IMR-90 (cell line): ENCODE results near the gene DELE1. TPM values are rescaled to one million over a fixed set of nuclear protein-coding genes. Genes with fewer than 3 reads are reported as not detected.

Source experiments
- ATAC-seq: fragments of 200-7000 bp; cut with Tn5 transposase; 2 replicates; pipeline ENCODE4 v1.9.1; 2020; ENCODE audit warnings: low read depth, mild to moderate bottlenecking, moderate library complexity
- BruUV-seq: library from RNA; stranded (reverse); fragments of 400-500 nt; replicated peaks from 2 replicates; lab custom pipeline; 2021; lab: Mats Ljungman, UMichigan
- CTCF ChIA-PET: fragments of 300-600 bp; formaldehyde crosslinking; extraction: SDS; loops from one replicate; lab custom pipeline; 2021; ENCODE audit warnings: antibody characterized with exemption; lab: Yijun Ruan, JAX
- POLR2A ChIA-PET: fragments of 300-600 bp; sonication (Branson Sonifier 250); formaldehyde crosslinking; loops from one replicate; lab custom pipeline; 2022; ENCODE audit warnings: antibody characterized with exemption; ENCODE audit not compliant: unreplicated experiment; lab: Charles Lee
- DNase-seq: peaks from one replicate; pipeline ENCODE4 v3.0.0; 2013
- H2AFZ ChIP-seq: replicated peaks from 2 replicates; pipeline ENCODE3; 2013; ENCODE audit warnings: low read length, mild to moderate bottlenecking; ENCODE audit not compliant: poor library complexity
- H2AK5ac ChIP-seq: 2 replicates; pipeline ENCODE4 v1.6.1; 2013; ENCODE audit warnings: low read depth, low read length, inconsistent platforms
- H2AK9ac ChIP-seq: replicated peaks from 2 replicates; pipeline ENCODE3; 2013; ENCODE audit warnings: mild to moderate bottlenecking, low read depth, low read length, moderate library complexity; ENCODE audit not compliant: poor library complexity
- H2BK120ac ChIP-seq: 2 replicates; pipeline ENCODE4 v1.6.1; 2013; ENCODE audit warnings: low read depth, low read length, inconsistent platforms
- H2BK15ac ChIP-seq: 3 replicates; pipeline ENCODE4 v1.6.1; 2013; ENCODE audit warnings: low read depth, low read length, inconsistent platforms
- H2BK20ac ChIP-seq: 2 replicates; pipeline ENCODE4 v1.6.1; 2013; ENCODE audit warnings: low read depth, mild to moderate bottlenecking, inconsistent platforms, low read length, moderate library complexity
- H2BK5ac ChIP-seq: 2 replicates; pipeline ENCODE4 v1.6.1; 2013; ENCODE audit warnings: mild to moderate bottlenecking, low read depth, low read length, inconsistent platforms; ENCODE audit not compliant: poor library complexity, severe bottlenecking
- H3K14ac ChIP-seq: replicated peaks from 2 replicates; pipeline ENCODE4 v1.6.1; 2013; ENCODE audit warnings: low read depth, low read length, inconsistent platforms
- H3K18ac ChIP-seq: 2 replicates; pipeline ENCODE4 v1.6.1; 2013; ENCODE audit warnings: low read depth, low read length, control low read depth
- H3K23ac ChIP-seq: 2 replicates; pipeline ENCODE4 v1.6.1; 2013; ENCODE audit warnings: low read depth, low read length, inconsistent platforms
- H3K27ac ChIP-seq: 2 replicates; pipeline ENCODE4 v1.5.1; 2013; ENCODE audit warnings: mild to moderate bottlenecking, control low read depth, low read length; ENCODE audit not compliant: insufficient read depth
- H3K27me3 ChIP-seq: 2 replicates; pipeline ENCODE4 v1.6.1; 2013; ENCODE audit warnings: low read length; ENCODE audit not compliant: control insufficient read depth, insufficient read depth
- H3K36me3 ChIP-seq: 2 replicates; pipeline ENCODE4 v1.6.1; 2013; ENCODE audit warnings: low read length, mixed read lengths; ENCODE audit not compliant: control insufficient read depth, insufficient read depth
- H3K4ac ChIP-seq: 2 replicates; pipeline ENCODE4 v1.6.1; 2013; ENCODE audit warnings: low read depth, low read length, inconsistent platforms
- H3K4me1 ChIP-seq: 2 replicates; pipeline ENCODE4 v1.6.1; 2013; ENCODE audit warnings: low read length, mixed read lengths; ENCODE audit not compliant: control insufficient read depth, insufficient read depth
- H3K4me2 ChIP-seq: 2 replicates; pipeline ENCODE4 v1.6.1; 2013; ENCODE audit warnings: low read depth, mild to moderate bottlenecking, control low read depth, low read length, moderate library complexity
- H3K4me3 ChIP-seq: 2 replicates; pipeline ENCODE4 v1.5.1; 2013; ENCODE audit warnings: low read depth, mild to moderate bottlenecking, control low read depth, low read length, moderate library complexity; ENCODE audit not compliant: insufficient read depth
- H3K56ac ChIP-seq: 2 replicates; pipeline ENCODE4 v1.6.1; 2013; ENCODE audit warnings: low read length, inconsistent platforms; ENCODE audit not compliant: insufficient read depth; ENCODE audit errors: extremely low read depth
- H3K79me1 ChIP-seq, 2 experiments: 2 replicates each; pipeline ENCODE4 v1.6.1; 2013; ENCODE audit warnings: low read length in 2 of 2, inconsistent platforms in 1 of 2, low read depth in 1 of 2
- H3K9ac ChIP-seq: 2 replicates; pipeline ENCODE4 v1.6.1; 2013; ENCODE audit warnings: low read depth, low read length, control low read depth
- H3K9me1 ChIP-seq: 2 replicates; pipeline ENCODE4 v1.6.1; 2013; ENCODE audit warnings: low read length, inconsistent platforms; ENCODE audit not compliant: insufficient read depth
- H3K9me3 ChIP-seq: 2 replicates; pipeline ENCODE4 v1.6.1; 2013; ENCODE audit warnings: low read length; ENCODE audit not compliant: control insufficient read depth, insufficient read depth
- H4K20me1 ChIP-seq: 2 replicates; pipeline ENCODE4 v1.6.1; 2013; ENCODE audit warnings: low read length, inconsistent platforms; ENCODE audit not compliant: insufficient read depth
- H4K5ac ChIP-seq: 2 replicates; pipeline ENCODE4 v1.6.1; 2013; ENCODE audit warnings: mild to moderate bottlenecking, low read depth, low read length, control low read depth
- H4K8ac ChIP-seq, 2 experiments: 2 replicates each; pipeline ENCODE4 v1.6.1; 2013; ENCODE audit warnings: low read depth in 2 of 2, low read length in 2 of 2, control low read depth in 1 of 2, inconsistent platforms in 1 of 2
- H4K91ac ChIP-seq: 2 replicates; pipeline ENCODE4 v1.6.1; 2013; ENCODE audit warnings: low read depth, low read length, inconsistent platforms; ENCODE audit not compliant: insufficient read depth
- CEBPB ChIP-seq: IDR thresholded peaks from 2 replicates; pipeline ENCODE4 v1.6.1; 2012; ENCODE audit warnings: low read depth, low read length, improper control_type of control experiment
- CHD1 ChIP-seq: IDR thresholded peaks from 2 replicates; pipeline ENCODE4 v1.6.1; 2012; ENCODE audit warnings: low read depth, low read length, improper control_type of control experiment
- MAFK ChIP-seq: IDR thresholded peaks from 2 replicates; pipeline ENCODE4 v1.6.1; 2012; ENCODE audit warnings: low read depth, low read length, improper control_type of control experiment
- NFE2L2 ChIP-seq: fragments of 150-350 bp; IDR thresholded peaks from 2 replicates; pipeline ENCODE4 v1.6.1; 2016; ENCODE audit warnings: low read depth, mild to moderate bottlenecking, low read length
- SMC3 ChIP-seq: fragments of 150-350 bp; IDR thresholded peaks from 2 replicates; pipeline ENCODE4 v1.6.1; 2016; ENCODE audit warnings: low read depth, mild to moderate bottlenecking, antibody characterized with exemption, low read length, moderate library complexity
- WGBS, 2 experiments: methylation state at CpG; one replicate each; pipeline versions ENCODE4 v1.1.5 to v1.1.7; 2013; ENCODE audit warnings: missing lambda C conversion rate in 2 of 2; ENCODE audit not compliant: insufficient read length in 1 of 2; ENCODE audit errors: extremely low coverage in 2 of 2; 5-methylcytosine and 5-hydroxymethylcytosine counted together
- dilution Hi-C: fragments of 300-500 bp; cut with HindIII; formaldehyde crosslinking; loops from one replicate; pipeline ENCODE4 v1.14.3; 2018; ENCODE audit warnings: low sequenced_read_pairs; ENCODE audit not compliant: unreplicated experiment
- in situ Hi-C: fragments of 300-500 bp; cut with MboI; formaldehyde crosslinking; loops from 3 replicates; pipeline ENCODE4 v1.14.3; 2019; ENCODE audit warnings: low sequenced_read_pairs, inconsistent platforms, mixed read lengths
- intact Hi-C: fragments of 100-400 bp; cut with micrococcal nuclease; formaldehyde crosslinking; loops from 2 replicates; pipeline ENCODE4 v1.10.0; 2022
- polyA plus RNA-seq, 3 experiments: library from polyadenylated mRNA; depleted of rRNA; stranded (reverse); fragments of >200 nt; gene quantifications; 2 replicates each; pipeline ENCODE4 v1.2.3, GENCODE V29; 2012; ENCODE audit warnings: low replicate concordance in 1 of 3
- total RNA-seq: library from RNA; depleted of rRNA; stranded (reverse); fragments of >200 nt; gene quantifications from 2 replicates; pipeline ENCODE4 v1.2.3, GENCODE V29; 2012

DELE1 gene
- total and polyA plus RNA-seq, 2 of the 4 experiments (the other 2 are of a cell fraction): 28.0 to 66.1 TPM

DNA sequence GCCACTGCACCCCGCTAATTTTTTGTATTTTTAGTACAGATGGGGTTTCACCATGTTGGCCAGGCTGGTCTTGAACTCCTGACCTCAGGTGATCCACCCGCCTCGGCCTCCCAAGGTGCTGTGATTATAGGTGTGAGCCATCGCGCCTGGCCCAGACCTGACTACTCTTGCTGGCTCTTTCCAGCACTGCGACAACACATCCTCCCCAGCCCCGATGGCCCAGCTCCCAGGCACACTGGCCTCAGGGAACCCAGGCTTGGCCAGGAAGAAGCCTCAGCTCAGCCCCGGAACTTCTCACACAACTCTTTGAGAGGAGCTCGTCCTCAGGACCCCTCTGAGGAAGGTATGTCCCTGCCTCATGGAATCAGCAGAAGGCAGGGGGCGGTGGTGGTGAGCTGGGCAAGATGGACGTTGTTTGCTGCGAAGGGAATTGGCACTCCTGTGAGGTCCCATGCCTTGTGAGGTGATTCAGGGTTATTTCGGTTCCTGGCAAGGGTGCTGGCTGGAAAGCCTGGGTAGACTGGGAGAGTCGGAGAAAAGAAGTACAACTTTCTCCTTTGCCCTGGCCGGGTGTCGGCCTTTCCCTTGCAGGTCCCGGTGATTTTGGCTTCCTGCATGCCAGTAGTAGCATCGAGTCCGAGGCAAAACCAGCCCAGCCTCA lies 5.9 kb downstream of the DELE1 start:
- Histone ChIP-seq H2BK20ac (no peak overlapping the region), H2BK120ac (no peak overlapping the region), H3K9me1 (peaks cover 3% of the 10 kb centered on the region; the same call in 1 of the 2 replicates), H4K8ac (no peak overlapping the region), H3K79me1 (peaks cover 15 to 16% of the 10 kb centered on the region in 2 experiments; a peak in 3 of 4 replicates), H2BK5ac (no peak overlapping the region), H3K23ac (no peak overlapping the region), H3K4me2 (no peak overlapping the region), H3K27me3 (no peaks in the 10 kb centered on the region), H3K14ac (no peak overlapping the region), H4K5ac (no peak overlapping the region), H2AK5ac (no peak overlapping the region), H2AK9ac (no peak overlapping the region), H4K20me1 (no peaks in the 10 kb centered on the region), H3K4ac (no peak overlapping the region), H3K36me3 (peaks cover 56% of the 10 kb centered on the region), H3K18ac (no peak overlapping the region), H3K9me3 (no peaks in the 10 kb centered on the region), H3K4me3 (no peak overlapping the region), H2BK15ac (no peak overlapping the region), H3K56ac (no peak overlapping the region), H2AFZ (no peak overlapping the region), H3K9ac (no peak overlapping the region), H4K91ac (no peak overlapping the region), H3K4me1 (no peaks in the 10 kb centered on the region), H3K27ac (no peak overlapping the region)
- in situ Hi-C loops (no loop called here), intact Hi-C loops (no loop called here), dilution Hi-C loops (no loop called here)
- CTCF ChIA-PET: no interaction called here
- POLR2A ChIA-PET: no interaction called here
- WGBS, 2 experiments: 100% methylated on average over 4 of the region's 19 CpGs; no CpG with 5 or more reads in 1 of the 2 experiments
- DNase-seq (no peak), ATAC-seq (no peak)
- TF ChIP-seq CHD1 (no peak), NFE2L2 (no peak), SMC3 (no peak), MAFK (no peak), CEBPB (no peak)
- BruUV-seq: no TSS peak
